HepG2 (cell line): ENCODE data around the gene ATP6V0A1. TPM values are rescaled to one million over a fixed set of nuclear protein-coding genes. Genes with fewer than 3 reads are reported as not detected.
A peak's percentile ranks its signal among the peaks of the same experiment; 100 is the strongest.

Source experiments
- DPF2 ChIP-seq: sonication (generic); formaldehyde crosslinking; IDR thresholded peaks from 2 replicates; pipeline ENCODE4 v1.4.0; 2020; ENCODE audit warnings: mild to moderate bottlenecking, low read depth, missing genetic modification reagents, borderline replicate concordance
- E2F5 ChIP-seq: sonication (generic); formaldehyde crosslinking; conservative IDR thresholded peaks from 2 replicates; pipeline ENCODE4 v1.4.0; 2020; ENCODE audit warnings: missing genetic modification reagents
- EP300 ChIP-seq, 3 experiments: sonication (generic) in 1 of 3; formaldehyde crosslinking in 1 of 3; IDR thresholded peaks; 2 replicates each; pipeline versions ENCODE4 v1.5.1 to v1.6.1; 2011 to 2020; ENCODE audit warnings: low read depth in 2 of 3, low read length in 2 of 3, borderline replicate concordance in 1 of 3, improper control_type of control experiment in 1 of 3, mild to moderate bottlenecking in 1 of 3, missing genetic modification reagents in 1 of 3, moderate library complexity in 1 of 3
- ERF ChIP-seq: IDR thresholded peaks from 2 replicates; pipeline ENCODE4 v1.6.1; 2018; ENCODE audit warnings: missing biosample characterization, missing genetic modification reagents
- ISX ChIP-seq: sonication (generic); formaldehyde crosslinking; conservative IDR thresholded peaks from 2 replicates; pipeline ENCODE4 v1.5.0; 2020; ENCODE audit warnings: missing genetic modification reagents
- KDM4B ChIP-seq: sonication (generic); formaldehyde crosslinking; IDR thresholded peaks from 2 replicates; pipeline ENCODE4 v1.4.0; 2020; ENCODE audit warnings: missing genetic modification reagents
- LRRFIP1 ChIP-seq: sonication (generic); formaldehyde crosslinking; conservative IDR thresholded peaks from 2 replicates; pipeline ENCODE4 v1.4.0; 2020; ENCODE audit warnings: missing genetic modification reagents
- MNT ChIP-seq: fragments of 450-650 bp; IDR thresholded peaks from 2 replicates; pipeline ENCODE4 v1.6.1; 2016
- ONECUT2 ChIP-seq: sonication (generic); formaldehyde crosslinking; IDR thresholded peaks from 2 replicates; pipeline ENCODE4 v1.4.0; 2020; ENCODE audit warnings: missing genetic modification reagents
- RORA ChIP-seq: sonication (generic); formaldehyde crosslinking; IDR thresholded peaks from 2 replicates; pipeline ENCODE4 v1.5.0; 2020; ENCODE audit warnings: mild to moderate bottlenecking, missing genetic modification reagents, moderate library complexity
- SRSF4 ChIP-seq: fragments of 200-400 bp; formaldehyde crosslinking; IDR thresholded peaks from one replicate; pipeline ENCODE4 v1.6.1; 2018; ENCODE audit warnings: mild to moderate bottlenecking, low read depth, low read length, moderate library complexity; ENCODE audit not compliant: poor library complexity, severe bottlenecking
- ZNF121 ChIP-seq: sonication (generic); formaldehyde crosslinking; IDR thresholded peaks from 2 replicates; pipeline ENCODE4 v1.5.0; 2020; ENCODE audit warnings: mild to moderate bottlenecking, missing genetic modification reagents
- ZNF337 ChIP-seq: sonication (generic); formaldehyde crosslinking; IDR thresholded peaks from 2 replicates; pipeline ENCODE4 v1.5.1; 2020; ENCODE audit warnings: missing genetic modification reagents, low read depth, mild to moderate bottlenecking, borderline replicate concordance
- ZNF570 ChIP-seq: sonication (generic); formaldehyde crosslinking; IDR thresholded peaks from 2 replicates; pipeline ENCODE4 v1.4.0; 2020; ENCODE audit warnings: mild to moderate bottlenecking, missing genetic modification reagents, borderline replicate concordance
- ZNF616 ChIP-seq: sonication (generic); formaldehyde crosslinking; IDR thresholded peaks from 2 replicates; pipeline ENCODE4 v1.5.0; 2020; ENCODE audit warnings: low read depth, mild to moderate bottlenecking, missing genetic modification reagents
- ZNF652 ChIP-seq: IDR thresholded peaks from 2 replicates; pipeline ENCODE4 v1.6.1; 2016; ENCODE audit warnings: low read depth, borderline replicate concordance
- ZNF703 ChIP-seq: sonication (generic); formaldehyde crosslinking; IDR thresholded peaks from 2 replicates; pipeline ENCODE4 v1.5.1; 2020; ENCODE audit warnings: missing genetic modification reagents, mild to moderate bottlenecking, moderate library complexity, borderline replicate concordance
- ZNF710 ChIP-seq: sonication (generic); formaldehyde crosslinking; IDR thresholded peaks from 2 replicates; pipeline ENCODE4 v1.5.0; 2020; ENCODE audit warnings: mild to moderate bottlenecking, missing genetic modification reagents, borderline replicate concordance
- ZZZ3 ChIP-seq: sonication (generic); formaldehyde crosslinking; IDR thresholded peaks from 2 replicates; pipeline ENCODE4 v1.4.0; 2020; ENCODE audit warnings: missing genetic modification reagents, mild to moderate bottlenecking, borderline replicate concordance
- polyA plus RNA-seq, 8 experiments: library from polyadenylated mRNA; depleted of rRNA in 3 of 8; stranded (reverse) in 7 of 8; unstranded in 1 of 8; fragments of >200 nt; fragmentation: Illumina TruSeq in 4 of 8; extraction: Trizol in 4 of 8; gene quantifications; 2 replicates each; pipeline versions ENCODE4 v1.2.1 to v1.2.3, GENCODE V29; 2011 to 2016; ENCODE audit warnings: low read depth in 4 of 8, missing spikeins in 1 of 8, mixed read lengths in 1 of 8; ENCODE audit not compliant: insufficient read depth in 1 of 8
- total RNA-seq, 5 experiments: library from RNA; depleted of rRNA; stranded (reverse); fragments of >200 nt; fragmentation: Illumina TruSeq; extraction: Trizol; gene quantifications; 2 replicates each; pipeline ENCODE4 v1.2.3, GENCODE V29; 2016; ENCODE audit warnings: low read depth in 1 of 5

Gene ATP6V0A1
- total and polyA plus RNA-seq, 2 of the 13 experiments (the other 11 are each of a cell fraction or from before 2014, with no cell fraction given) = 27.9 to 54.1 TPM

DNA sequence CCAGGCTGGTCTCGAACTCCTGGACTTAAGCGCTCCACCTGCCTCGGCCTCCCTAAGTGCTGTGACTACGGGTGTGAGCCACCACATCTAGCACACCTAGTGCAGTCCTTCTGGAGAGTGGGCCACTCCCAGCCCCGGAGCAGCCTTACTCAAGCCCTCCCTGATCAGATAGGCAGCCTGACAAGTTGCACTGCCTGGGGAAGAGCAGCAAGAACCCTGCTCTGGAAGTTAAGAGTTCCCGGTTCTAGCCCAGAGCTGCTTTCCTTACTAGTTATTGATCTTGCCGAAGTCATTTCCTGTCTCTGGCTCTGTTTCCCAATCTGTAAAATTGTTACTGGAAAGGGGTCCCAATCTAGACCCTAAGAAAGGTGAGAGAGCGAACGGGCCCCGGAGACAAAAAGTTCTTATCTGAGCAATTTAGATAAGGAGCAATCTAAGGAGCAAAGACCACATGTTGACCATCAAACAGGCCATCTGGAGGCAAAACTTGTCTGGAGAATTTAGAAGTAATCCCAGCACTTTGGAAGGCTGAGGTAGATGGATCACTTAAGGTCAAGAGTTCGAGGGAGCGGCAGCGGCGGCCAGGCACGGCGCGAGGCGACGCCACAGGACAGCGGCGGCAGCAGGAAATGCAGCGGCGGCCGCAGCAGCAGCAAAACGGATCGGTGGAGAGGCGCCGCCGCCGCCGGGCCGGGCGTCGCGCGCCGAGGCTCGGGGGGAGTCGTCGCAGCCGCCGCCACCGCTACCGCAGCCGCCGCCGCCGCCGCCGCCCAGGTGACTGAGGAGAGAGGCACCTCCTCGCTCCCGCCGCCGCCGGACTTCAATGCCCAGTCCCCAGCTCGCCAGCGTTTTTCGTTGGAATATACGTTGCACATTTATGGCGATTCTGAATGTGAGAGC lies 73.0 kb downstream of the ATP6V0A1 start (continued):
- TF ChIP-seq ZNF710 (no peak), ZNF570 (CRISPR knock-in tag) (no peak), ONECUT2 (CRISPR knock-in tag) (peak; percentile 60), ERF (0 out of 2 replicates have a peak, but pooled peaks have one; percentile 6), ZZZ3 (CRISPR knock-in tag) (no peak), SRSF4 (no peak), ZNF121 (CRISPR knock-in tag) (no peak), KDM4B (CRISPR knock-in tag) (no peak), MNT (no peak), EP300 (IDR thresholded peaks at IDR 0.05; ENCODE audit: low read depth in 2 of 2, low read length in 2 of 2) (peak in 1 of 2 experiments; percentile 1; a peak in 1 of 4 replicates), EP300 (CRISPR knock-in tag; IDR thresholded peaks at IDR 0.05; ENCODE audit: borderline replicate concordance) (no peak), DPF2 (no peak), RORA (CRISPR knock-in tag) (no peak), ZNF652 (CRISPR knock-in tag) (no peak), ZNF616 (no peak), ZNF703 (CRISPR knock-in tag) (no peak), E2F5 (CRISPR knock-in tag) (no peak), ISX (CRISPR knock-in tag) (no peak), ZNF337 (CRISPR knock-in tag) (no peak; the same call in 1 of the 2 replicates), LRRFIP1 (CRISPR knock-in tag) (no peak)
